Esophagus muscularis mucosa (tissue), 4 donors: ENCODE data around the gene SHF. TPM values are rescaled to one million over a fixed set of nuclear protein-coding genes. Genes with fewer than 3 reads are reported as not detected.

Source experiments
- DNase-seq: peaks from one replicate; pipeline ENCODE4 v3.0.0-alpha.2; 2017; ENCODE audit errors: extremely low spot score
- H3K27ac ChIP-seq, 4 donors: fragments of 200-600 bp; sonication (generic); replicated peaks in 1 of 4; 1 replicate in 3 of 4; 2 replicates in 1 of 4; pipeline ENCODE4 v1.5.1; 2016 to 2019; ENCODE audit warnings: mild to moderate bottlenecking in 1 of 4
- H3K27me3 ChIP-seq, 4 donors: fragments of 200-600 bp; sonication (generic); one replicate each; pipeline versions ENCODE4 v1.5.1 to v1.6.0; 2016 to 2019
- H3K36me3 ChIP-seq, 4 donors: fragments of 200-600 bp; sonication (generic); one replicate each; pipeline ENCODE4 v1.5.1; 2016 to 2019
- H3K4me1 ChIP-seq, 4 donors: fragments of 200-600 bp; sonication (generic); one replicate each; pipeline ENCODE4 v1.5.1; 2016 to 2019
- H3K4me3 ChIP-seq, 4 donors: fragments of 200-600 bp; sonication (generic); 1 replicate in 2 of 4; 2 replicates in 2 of 4; pipeline ENCODE4 v1.5.1; 2016 to 2019; ENCODE audit warnings: mild to moderate bottlenecking in 4 of 4, moderate library complexity in 1 of 4
- H3K9me3 ChIP-seq, 4 donors: fragments of 200-600 bp; sonication (generic); 1 replicate in 3 of 4; 2 replicates in 1 of 4; pipeline ENCODE4 v1.5.1; 2016 to 2019
- EP300 ChIP-seq: sonication (generic); formaldehyde crosslinking; IDR thresholded peaks from one replicate; pipeline ENCODE4 v1.6.1; 2017; ENCODE audit warnings: antibody characterized with exemption
- POLR2A ChIP-seq: fragments of 450-650 bp; IDR thresholded peaks from one replicate; pipeline ENCODE4 v1.6.1; 2017; ENCODE audit warnings: antibody characterized with exemption, moderate library complexity, mild to moderate bottlenecking, low read depth
- POLR2AphosphoS5 ChIP-seq, 2 donors: sonication (generic); formaldehyde crosslinking; IDR thresholded peaks; one replicate each; pipeline ENCODE4 v1.6.1; 2017; ENCODE audit warnings: antibody characterized with exemption in 2 of 2
- WGBS: methylation state at CpG from one replicate; pipeline ENCODE4 v1.1.5; 2018; 5-methylcytosine and 5-hydroxymethylcytosine counted together
- intact Hi-C: fragments of 100-400 bp; cut with DNase I; formaldehyde crosslinking; loops from one replicate; pipeline ENCODE4 v1.15.1; 2023
- total RNA-seq, 4 donors: library from RNA; depleted of rRNA; stranded (reverse); fragments of >200 nt; gene quantifications; one replicate each; pipeline versions ENCODE4 v1.1.0 to v1.2.1, GENCODE V29; 2016
- TF ChIP-seq, protein P1 (sequence below), 3 experiments: fragments of 200-600 bp in 2 of 3; fragments of 450-650 bp in 1 of 3; sonication (generic) in 2 of 3; IDR thresholded peaks; one replicate each; pipeline ENCODE4 v1.5.1; 2017 to 2019; ENCODE audit warnings: antibody characterized with exemption in 3 of 3, mild to moderate bottlenecking in 2 of 3, moderate library complexity in 1 of 3

The SHF gene
- total RNA-seq, 4 donors from 2014 or later = 4.6 to 15.4 (median 10.2) TPM

GRCh38 chr15:45221053-45221599, 33.4 kb upstream of the SHF start:
- no peaks in the 10 kb centered on the region for H3K9me3 ChIP-seq
- intact Hi-C loops = no loop called here

GRCh38 chr15:45212493-45212892, 24.7 kb upstream of the SHF start:
- no peak for DNase-seq
- Histone ChIP-seq H3K27ac (no peak overlapping the region), H3K36me3 (no peaks in the 10 kb centered on the region), H3K27me3 (peaks cover 0 to 13% (median 0%) of the 10 kb centered on the region in 4 donors), H3K9me3 (no peaks in the 10 kb centered on the region), H3K4me1 (no peaks in the 10 kb centered on the region), H3K4me3 (no peak overlapping the region)
- WGBS = 88% methylated on average over 1 of the region's 1 CpG
- intact Hi-C loops = no loop called here
- TF ChIP-seq, protein P1, sequence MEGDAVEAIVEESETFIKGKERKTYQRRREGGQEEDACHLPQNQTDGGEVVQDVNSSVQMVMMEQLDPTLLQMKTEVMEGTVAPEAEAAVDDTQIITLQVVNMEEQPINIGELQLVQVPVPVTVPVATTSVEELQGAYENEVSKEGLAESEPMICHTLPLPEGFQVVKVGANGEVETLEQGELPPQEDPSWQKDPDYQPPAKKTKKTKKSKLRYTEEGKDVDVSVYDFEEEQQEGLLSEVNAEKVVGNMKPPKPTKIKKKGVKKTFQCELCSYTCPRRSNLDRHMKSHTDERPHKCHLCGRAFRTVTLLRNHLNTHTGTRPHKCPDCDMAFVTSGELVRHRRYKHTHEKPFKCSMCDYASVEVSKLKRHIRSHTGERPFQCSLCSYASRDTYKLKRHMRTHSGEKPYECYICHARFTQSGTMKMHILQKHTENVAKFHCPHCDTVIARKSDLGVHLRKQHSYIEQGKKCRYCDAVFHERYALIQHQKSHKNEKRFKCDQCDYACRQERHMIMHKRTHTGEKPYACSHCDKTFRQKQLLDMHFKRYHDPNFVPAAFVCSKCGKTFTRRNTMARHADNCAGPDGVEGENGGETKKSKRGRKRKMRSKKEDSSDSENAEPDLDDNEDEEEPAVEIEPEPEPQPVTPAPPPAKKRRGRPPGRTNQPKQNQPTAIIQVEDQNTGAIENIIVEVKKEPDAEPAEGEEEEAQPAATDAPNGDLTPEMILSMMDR (IDR thresholded peaks at IDR 0.05) = no peak
- TF ChIP-seq POLR2A = no peak
- no peak for TF ChIP-seq POLR2AphosphoS5 (IDR thresholded peaks at IDR 0.05)
- no peak for TF ChIP-seq EP300

More at GRCh38 chr15:45221053-45221599, 33.4 kb upstream of the SHF start:
- H3K27ac ChIP-seq = no peak overlapping the region
- no peak for TF ChIP-seq POLR2AphosphoS5 (IDR thresholded peaks at IDR 0.05)
- no peak for TF ChIP-seq POLR2A
- TF ChIP-seq, protein P1 (IDR thresholded peaks at IDR 0.05) = no peak
- no peak for TF ChIP-seq EP300
- no peak for DNase-seq
- no peaks in the 10 kb centered on the region for H3K36me3 ChIP-seq
- no peaks in the 10 kb centered on the region for H3K4me1 ChIP-seq
- H3K4me3 ChIP-seq = no peak overlapping the region
- 97% methylated on average over 2 of the region's 2 CpGs for WGBS
- peaks cover 0 to 46% (median 0%) of the 10 kb centered on the region in 4 donors for H3K27me3 ChIP-seq

DNA sequence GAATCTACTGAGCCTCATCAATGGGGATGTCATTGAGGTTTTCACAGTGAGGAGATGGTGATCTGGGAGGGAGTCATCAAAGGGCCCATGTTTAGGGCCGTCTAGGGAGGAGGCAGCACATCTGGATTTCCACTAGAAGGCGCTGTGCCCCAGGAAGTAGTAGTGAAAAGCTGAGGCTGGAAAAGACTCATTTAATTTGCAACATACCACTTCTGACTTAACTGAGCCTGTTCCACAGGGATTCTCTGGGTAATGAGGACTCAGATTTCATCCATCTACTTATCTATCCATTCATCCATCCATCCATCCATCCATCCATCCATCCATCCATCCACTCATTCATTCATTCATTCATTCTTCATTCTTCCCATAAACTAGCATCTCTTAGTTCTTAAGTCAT, 17.4 kb upstream of the SHF start:
- DNase-seq = no peak
- WGBS = 0% methylated on average over 2 of the region's 2 CpGs
- TF ChIP-seq EP300 = no peak
- TF ChIP-seq, protein P1 (IDR thresholded peaks at IDR 0.05) = peak; percentile 49 to 75 (median 57)
- Histone ChIP-seq H3K9me3 (no peaks in the 10 kb centered on the region), H3K4me1 (peaks cover 0 to 9% (median 2%) of the 10 kb centered on the region in 4 donors), H3K27ac (no peak overlapping the region), H3K27me3 (peaks cover 0 to under 1% (median 0%) of the 10 kb centered on the region in 4 donors), H3K4me3 (no peak overlapping the region), H3K36me3 (no peaks in the 10 kb centered on the region)
- intact Hi-C loops = loop anchor here (5.0 kb wide), 1 partner anchor 192 kb away; no protein-coding TSS in a partner anchor

DNA sequence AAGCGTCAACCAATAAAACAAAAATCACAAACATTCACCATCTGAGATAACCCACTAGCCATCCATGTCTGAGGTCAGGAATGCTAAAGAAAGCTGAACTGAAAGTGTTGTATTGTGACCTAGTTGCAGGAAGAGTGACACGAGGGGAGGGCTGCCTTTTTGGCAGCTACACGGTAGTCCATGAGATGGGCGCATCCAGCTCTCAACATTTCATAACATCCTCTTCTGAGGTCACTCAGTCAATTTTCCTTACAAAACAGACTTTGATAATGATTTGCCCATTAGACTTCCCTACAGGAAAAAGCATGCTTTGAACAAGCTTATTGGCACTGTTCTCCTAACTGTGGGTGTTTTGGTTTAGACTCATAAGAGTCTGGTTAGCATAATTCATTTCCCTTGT, 15.4 kb upstream of the SHF start:
- DNase-seq = no peak
- H3K27me3 ChIP-seq = no peaks in the 10 kb centered on the region
- H3K36me3 ChIP-seq = no peaks in the 10 kb centered on the region
- WGBS = 53% methylated on average over 4 of the region's 4 CpGs
- H3K9me3 ChIP-seq = no peaks in the 10 kb centered on the region
- intact Hi-C loops = no loop called here
- TF ChIP-seq EP300 = no peak
- TF ChIP-seq POLR2AphosphoS5 (IDR thresholded peaks at IDR 0.05) = no peak
- TF ChIP-seq, protein P1 (IDR thresholded peaks at IDR 0.05) = no peak
- no peak for TF ChIP-seq POLR2A
- H3K4me1 ChIP-seq = peaks cover 7 to 16% (median 10%) of the 10 kb centered on the region in 4 donors
- no peak overlapping the region for H3K27ac ChIP-seq
- H3K4me3 ChIP-seq = no peak overlapping the region

DNA sequence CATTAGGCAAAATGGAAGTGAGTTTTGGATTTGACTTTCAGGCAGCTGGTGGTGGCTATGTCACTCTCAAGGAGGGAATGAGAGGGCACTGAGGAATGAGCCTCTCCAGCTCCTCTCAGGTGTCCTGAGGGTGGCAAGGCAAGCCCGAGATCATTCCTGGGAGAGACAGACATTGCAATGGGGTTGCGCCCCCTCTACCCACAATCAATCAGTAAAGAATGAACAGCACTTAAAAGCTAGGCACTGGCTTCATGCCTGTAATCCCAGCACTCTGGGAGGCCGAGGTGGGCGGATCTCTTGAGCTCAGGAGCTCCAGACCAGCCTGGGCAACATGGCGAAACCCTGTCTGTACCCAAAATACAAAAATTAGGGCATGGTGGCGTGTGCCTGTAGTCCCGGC, 14.1 kb upstream of the SHF start:
- H3K27me3 ChIP-seq = no peaks in the 10 kb centered on the region
- peak overlapping the region in 1 of 4 donors; percentile 89 for H3K27ac ChIP-seq
- TF ChIP-seq EP300 (no peak), POLR2A (no peak), POLR2AphosphoS5 (IDR thresholded peaks at IDR 0.05) (no peak)
- TF ChIP-seq, protein P1 (IDR thresholded peaks at IDR 0.05) = no peak
- 78% methylated on average over 7 of the region's 7 CpGs for WGBS
- no peaks in the 10 kb centered on the region for H3K36me3 ChIP-seq
- intact Hi-C loops = loop anchor here (2.0 kb wide), 1 partner anchor 77 kb away; no protein-coding TSS in a partner anchor
- no peaks in the 10 kb centered on the region for H3K9me3 ChIP-seq
- no peak for DNase-seq
- no peak overlapping the region for H3K4me3 ChIP-seq
- H3K4me1 ChIP-seq = peaks cover 7 to 16% (median 12%) of the 10 kb centered on the region in 4 donors
